Measurements from ENCODE around the gene DLX2.

Gene DLX2

GRCh38 chr2:172106108-172106961 is 3.6 kb upstream of the DLX2 start:
- DNase-seq = no peak

GRCh38 chr2:172105471-172106107 is 2.9 kb upstream of the DLX2 start:
- no peak for DNase-seq

DNA sequence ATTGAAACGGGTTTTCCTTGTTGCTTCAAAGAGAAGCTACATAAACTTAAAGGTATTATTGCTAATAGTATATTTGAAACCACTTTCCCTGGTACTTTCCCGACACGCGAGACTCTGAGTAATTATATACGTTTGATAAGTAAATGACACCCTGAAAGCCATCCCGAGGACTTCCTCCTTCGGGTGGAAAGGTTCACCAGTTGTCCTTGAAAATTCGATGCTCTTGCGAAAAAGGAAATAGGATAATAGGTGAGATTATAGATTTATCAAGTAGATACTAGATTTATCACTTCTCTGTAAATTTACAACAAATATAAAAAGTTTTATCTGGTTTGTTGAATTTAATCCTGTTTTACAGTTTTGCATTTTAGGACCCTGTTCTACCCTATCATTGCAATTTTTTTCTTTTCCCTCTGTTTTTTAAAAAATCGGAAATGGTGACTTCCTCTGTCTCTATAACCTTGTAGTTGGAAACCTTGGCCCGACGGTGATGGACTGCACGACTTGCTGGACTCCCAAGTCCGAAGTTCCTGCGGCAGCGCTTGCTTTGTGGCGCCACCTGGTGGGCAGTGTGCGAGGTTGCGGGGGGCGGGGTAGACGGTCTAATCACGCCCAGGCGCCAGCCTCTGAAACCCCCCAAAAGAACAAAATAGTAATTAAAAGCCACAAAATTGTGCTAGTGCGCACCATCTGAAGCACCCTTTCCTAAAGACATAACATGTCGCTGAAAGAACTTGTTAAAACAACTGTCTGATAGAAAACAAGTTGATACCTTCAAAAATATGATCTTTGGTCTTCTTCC is 972 bp upstream of the DLX2 start:
- DNase-seq = peak; percentile 59

- no peak for DNase-seq
Measured at GRCh38 chr2:172101821-172102390, 794 bp downstream of the DLX2 start.

DNA sequence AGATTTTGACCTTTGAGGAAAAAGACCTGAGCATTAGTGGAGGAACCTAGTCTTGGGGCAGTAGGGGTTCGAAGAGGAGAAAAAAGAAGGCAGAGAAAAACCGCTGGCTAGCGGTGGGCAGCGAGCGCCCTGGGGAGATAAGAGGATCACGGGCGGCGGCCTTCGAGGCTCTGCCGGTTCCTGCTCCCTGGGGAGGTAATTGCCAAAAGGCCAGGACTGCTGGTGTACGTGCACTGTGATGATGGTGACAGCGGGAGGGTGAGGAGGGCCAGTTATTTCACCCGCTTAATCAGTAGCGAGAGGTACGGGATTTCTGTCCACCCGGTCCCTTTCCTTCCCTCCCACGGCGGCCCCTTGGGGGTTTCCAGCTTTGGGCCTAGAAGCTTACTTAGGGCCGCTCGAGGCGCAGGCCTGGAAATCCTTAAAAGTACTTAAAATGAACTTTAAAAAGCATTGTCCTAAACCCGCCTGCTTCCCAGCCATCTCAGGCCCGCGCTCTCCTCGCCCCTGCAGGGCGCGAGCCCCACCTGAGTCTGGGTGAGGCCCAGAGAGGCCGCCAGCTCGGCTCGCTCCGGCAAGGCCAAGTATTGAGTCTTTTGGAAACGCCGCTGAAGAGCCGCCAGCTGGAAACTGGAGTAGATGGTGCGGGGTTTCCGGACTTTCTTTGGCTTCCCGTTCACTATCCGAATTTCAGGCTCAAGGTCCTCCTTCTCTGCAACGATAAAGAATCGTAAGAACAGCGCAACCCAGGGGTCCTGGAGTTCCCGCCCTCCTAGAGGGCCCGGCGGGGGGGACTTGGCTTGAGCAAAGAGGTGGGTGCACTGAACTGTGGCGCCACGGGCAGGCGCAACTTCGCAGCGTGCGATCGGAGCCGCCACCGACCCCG is 1.5 kb downstream of the DLX2 start:
- no peak for DNase-seq

- DNase-seq = no peak
Measured at GRCh38 chr2:172100080-172100934, 2.4 kb downstream of the DLX2 start.

DNA sequence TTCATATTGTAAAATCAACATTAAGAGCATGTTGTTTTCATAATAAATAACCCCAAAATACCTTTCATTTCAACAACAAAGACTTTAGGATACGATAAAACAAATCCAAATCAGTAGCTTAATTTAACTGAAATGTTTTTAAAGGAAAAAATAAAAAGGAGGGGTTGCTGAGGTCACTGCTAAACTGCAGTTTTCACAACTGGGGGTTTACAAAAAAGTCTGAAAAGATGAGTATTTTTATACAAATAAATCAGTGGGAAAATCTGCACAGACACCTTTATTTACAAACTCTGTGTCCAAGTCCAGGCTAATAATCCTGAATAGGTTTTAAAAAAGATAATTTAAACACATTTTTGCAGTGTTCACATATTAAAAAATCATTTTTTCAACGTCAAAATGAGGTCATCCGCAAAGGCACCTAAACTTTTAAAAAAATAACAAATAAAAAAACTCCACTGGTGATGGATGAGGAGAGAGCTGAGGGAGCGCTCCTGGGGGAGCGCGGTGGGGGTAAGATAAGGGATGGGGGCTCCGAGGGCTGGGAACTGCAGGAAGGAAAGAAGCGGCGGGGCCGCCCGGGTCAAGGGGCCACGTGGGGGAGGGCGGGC is 3.1 kb downstream of the DLX2 start:
- DNase-seq = no peak

DNA sequence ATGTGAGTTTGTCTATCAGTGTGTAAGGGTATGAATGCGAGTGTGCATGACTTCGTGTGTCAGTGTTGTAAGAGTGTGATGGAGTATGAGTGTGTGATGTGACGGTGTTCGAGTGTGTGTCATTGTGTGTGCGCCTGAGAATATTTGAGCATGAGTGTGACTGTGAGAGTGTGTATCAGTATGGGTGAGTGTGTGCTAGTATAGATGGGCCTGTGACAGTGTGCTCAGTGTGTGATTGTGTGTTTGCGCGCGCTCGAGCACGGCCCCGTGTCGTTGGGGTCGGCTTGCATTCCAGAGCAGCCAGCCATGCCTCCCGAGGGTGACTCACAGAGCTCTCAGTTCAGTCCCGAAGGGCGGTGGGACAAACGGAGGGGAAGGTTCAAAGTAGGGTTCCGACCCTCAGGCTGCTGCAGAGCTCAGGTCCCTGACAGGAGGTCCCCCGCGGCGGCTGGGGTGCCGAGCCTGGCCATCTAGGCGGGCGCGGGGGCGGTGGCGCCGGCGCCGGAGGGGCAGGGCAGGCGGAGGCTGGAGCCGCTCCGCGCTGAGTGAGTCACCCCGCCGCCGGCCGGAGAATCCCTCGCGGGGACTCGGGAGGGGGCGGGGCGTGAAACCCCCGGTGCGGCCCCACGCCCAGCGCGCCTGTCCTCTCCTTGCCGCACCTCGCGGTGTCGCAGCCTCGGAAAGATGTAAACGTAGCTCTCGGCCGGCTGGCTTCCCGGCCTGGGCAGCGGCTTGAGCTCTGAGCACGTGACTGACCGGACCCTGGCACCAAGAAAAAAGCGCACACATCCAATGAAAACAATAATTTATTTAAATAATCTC is 3.8 kb downstream of the DLX2 start:
- DNase-seq = no peak

DNA sequence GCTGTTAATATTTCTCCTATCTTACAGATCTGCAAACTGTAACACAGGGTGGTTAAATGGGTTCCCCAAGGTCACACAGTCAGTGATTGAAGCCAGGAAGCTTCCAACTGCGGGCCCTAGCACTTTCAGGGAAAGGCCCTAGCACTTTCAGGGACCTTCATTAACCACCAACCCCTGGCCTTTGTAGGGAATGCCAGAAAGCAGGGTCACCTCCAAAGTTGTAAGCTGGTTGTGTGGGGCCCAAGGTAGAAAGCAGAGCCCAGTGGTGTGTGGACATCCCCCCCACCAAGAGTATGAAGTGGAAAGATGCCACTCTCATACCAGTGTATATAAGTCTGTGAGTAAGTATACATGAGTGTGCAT is 4.4 kb downstream of the DLX2 start:
- no peak for DNase-seq

GRCh38 chr2:172097557-172098131 is 5.1 kb downstream of the DLX2 start:
- no peak for DNase-seq

DNA sequence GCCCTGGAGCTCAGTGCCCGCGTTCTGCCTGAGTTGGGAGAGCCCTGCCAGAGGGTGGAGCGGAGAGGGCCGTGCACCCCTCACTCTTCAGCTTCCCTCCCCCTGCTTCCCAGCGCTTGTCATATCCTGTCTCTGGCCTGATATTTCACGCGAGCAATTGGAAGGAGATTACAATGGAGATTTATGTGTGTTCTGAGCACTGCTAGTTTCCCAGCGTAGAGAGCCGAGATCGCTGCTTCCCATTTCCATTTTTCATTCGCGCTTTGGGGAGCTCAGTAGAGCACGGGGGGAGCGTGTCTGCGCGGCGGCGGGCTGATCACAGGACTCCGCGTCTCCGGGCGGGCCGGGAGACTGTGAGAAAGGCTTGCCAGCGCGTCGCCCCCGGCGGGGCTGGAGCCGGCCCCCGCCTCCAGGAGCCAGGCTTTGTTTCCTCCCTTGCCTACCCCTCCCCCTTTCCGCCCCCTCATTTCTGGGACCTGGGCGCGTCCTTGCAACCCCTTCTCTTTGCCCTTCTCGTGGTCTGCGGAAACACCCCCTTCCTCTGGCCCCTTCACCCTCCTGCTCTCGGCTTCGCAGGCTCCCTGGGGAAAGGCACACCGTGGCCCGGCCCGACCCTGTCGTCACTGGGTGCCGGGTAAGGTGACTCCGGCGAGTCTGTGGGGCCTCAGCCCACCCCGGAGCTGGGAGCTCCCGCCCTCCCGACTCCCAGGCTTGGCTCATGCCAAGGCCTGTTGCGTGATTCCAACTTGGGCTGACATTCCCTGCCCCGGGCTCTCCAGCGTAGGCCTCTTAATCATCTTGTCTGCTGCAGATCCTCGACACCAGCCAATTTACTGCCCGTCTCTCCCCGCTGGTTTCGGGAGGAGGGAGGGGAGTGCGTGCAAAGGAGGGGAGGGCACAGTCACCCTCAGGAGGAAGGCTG is 5.8 kb downstream of the DLX2 start:
- no peak for DNase-seq

GRCh38 chr2:172095905-172096625 is 6.6 kb downstream of the DLX2 start:
- DNase-seq = no peak

DNA sequence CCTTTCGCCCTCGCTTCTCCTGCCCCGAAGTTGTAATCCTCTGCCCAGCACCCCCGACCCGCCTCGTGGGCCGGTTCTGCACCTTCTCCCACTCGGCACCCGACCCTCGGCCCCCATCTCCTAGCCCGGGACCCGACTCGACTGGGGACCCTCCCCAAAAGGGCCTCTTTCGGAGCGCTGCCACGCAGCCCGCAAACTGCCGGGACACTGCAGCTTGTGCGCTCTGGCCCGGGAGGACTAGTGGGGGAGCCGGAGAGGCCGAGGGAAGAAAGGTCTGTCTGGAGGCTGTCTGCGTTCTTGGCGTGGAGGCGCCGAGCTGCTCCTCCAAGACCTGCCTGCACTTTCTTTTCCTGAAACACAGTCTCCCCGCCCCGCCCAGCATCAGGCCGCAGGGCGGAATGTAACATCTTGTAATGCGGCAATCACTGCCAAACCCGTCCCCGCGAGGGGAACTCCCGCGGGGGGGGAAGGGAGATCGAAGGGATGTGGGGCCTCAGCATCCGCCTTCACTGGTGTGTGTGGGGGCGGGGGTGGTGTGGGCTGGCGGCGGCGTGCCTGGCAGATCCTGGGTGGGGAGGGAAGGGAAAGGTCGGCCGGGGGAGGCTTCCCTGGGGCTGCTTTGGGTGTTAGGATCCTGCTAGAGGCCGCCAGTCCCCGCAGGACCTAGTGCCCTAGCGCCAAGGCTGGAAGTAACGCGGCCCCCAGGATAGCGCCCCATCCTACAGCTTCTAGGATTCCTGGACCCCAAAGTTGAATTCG is 7.4 kb downstream of the DLX2 start:
- DNase-seq = peak; percentile 64

DNA sequence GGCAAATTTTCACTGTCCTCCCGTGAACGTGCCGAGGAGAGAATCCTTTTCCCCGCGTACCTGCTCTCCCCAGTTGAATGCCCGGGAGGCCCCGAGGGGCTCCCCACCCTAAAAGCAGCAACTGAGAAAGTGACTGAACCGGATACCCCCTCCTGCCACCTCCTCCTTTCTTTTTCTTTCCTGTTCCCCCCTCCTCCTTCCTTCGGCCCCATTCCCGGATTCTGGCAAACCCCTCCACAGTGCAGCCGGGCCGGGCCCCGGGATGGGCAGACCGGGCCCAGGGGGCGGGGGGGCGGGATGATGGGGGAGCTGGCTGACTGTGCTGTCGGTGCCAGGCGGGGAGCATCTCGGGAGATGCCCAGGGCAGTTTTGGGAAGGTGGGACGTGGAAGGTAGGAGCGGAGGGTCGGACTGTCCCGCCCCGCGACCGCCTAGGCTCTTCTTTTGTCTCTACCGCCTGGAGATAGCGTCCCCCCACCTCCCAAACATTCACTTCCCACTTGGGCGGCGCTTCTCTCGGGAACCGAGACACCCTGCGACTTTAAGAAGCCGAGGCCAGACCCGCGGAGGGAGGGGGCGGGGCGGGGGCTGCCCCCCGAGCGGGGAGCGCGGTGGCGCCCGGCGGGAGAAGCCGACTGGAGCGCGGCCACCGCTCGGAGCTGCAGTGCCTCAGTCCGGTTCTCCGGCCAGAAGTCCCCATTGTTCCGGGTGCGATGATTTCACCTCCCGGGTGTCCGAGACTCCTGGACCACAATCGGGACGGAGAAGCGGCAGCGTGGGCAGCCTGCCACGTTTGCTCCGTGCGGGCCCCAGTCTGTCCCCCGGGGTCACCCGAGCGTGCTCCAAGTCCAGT is 8.2 kb downstream of the DLX2 start:
- DNase-seq = no peak

DNA sequence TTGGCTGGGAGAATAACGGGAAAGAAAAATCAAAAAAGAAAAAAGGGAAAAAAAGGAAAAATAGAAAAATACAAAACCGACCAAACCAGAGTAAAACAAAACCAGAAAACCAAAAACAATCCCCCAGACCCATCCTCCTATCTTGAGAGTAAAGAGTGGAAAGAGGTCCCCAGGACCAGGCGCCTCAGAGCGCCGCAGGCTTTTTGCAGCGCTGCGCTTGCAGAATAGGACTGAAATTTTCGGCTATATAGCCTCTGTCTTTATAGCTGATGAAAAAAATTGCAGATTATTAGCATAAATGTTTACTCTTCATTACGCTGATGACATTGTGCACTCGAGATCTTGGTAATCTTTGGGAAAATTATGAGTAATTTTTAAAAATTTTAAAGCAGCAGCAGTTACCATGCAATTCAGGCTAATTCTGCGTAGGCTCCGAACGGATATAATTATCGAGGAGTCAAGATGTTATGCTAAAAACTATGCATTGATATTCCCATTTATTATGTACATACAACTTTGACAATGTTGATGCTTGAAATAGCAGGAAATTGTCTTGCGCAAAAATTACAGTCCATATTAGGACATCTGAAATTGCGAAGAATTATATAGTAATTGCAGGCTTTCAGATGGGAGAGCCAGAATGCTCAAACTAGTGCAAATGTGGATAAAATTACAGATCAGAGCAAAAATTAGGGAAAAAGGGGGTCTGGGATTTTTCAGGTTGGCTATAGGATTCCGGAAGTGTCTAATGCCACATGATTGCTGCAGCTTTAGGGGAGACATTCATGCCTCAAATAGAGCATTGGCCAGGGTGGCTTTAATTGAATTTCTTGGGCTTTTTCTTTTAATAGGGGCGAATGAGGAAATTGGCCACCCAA is 9.0 kb downstream of the DLX2 start:
- DNase-seq = no peak

Data from activated T-cell treated with anti-CD3 and anti-CD28 coated beads for 4 hours (primary cell).